IMR-90 (cell line): Measurements from ENCODE around the gene ARHGEF4.

Source experiments
- CHD1 ChIP-seq: IDR thresholded peaks from 2 replicates; pipeline ENCODE4 v1.6.1; 2012; ENCODE audit warnings: low read depth, low read length, improper control_type of control experiment
- MAFK ChIP-seq: IDR thresholded peaks from 2 replicates; pipeline ENCODE4 v1.6.1; 2012; ENCODE audit warnings: low read depth, low read length, improper control_type of control experiment
- RAD21 ChIP-seq: IDR thresholded peaks from 2 replicates; pipeline ENCODE4 v1.6.1; 2012; ENCODE audit warnings: low read length, improper control_type of control experiment
- RCOR1 ChIP-seq: IDR thresholded peaks from 2 replicates; pipeline ENCODE4 v1.6.1; 2012; ENCODE audit warnings: mild to moderate bottlenecking, low read length, improper control_type of control experiment; ENCODE audit not compliant: insufficient replicate concordance
- TF ChIP-seq, protein P1 (sequence below): conservative IDR thresholded peaks from 2 replicates; pipeline ENCODE4 v1.5.1; 2012; ENCODE audit warnings: mild to moderate bottlenecking, low read depth, low read length, improper control_type of control experiment
- TF ChIP-seq, protein P2 (sequence below): fragments of 150-350 bp; IDR thresholded peaks from 2 replicates; pipeline ENCODE4 v1.6.1; 2017; ENCODE audit warnings: mild to moderate bottlenecking, antibody characterized with exemption, low read length, low read depth

DNA sequence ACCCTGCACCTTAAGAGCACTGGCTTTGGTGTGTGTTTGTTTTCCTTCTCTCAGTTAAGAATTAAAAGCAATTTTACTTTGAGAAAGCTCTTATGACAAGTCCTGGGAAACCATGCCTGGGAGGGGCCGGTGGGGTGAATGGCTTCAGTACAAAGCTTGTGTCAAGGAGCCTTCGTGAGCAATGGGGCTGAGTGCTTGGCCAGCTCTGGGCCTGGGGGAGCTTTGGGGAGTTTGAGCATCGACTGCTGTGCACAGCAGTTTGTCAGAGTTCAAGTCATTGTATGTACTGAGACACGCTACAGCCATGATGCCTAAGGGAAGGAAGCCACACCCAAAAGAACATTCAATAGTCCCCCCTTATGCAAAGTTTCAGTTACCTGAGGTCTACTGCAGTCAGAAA is 75.8 kb downstream of the ARHGEF4 start:
- TF ChIP-seq RCOR1 = no peak
- TF ChIP-seq, protein P1, sequence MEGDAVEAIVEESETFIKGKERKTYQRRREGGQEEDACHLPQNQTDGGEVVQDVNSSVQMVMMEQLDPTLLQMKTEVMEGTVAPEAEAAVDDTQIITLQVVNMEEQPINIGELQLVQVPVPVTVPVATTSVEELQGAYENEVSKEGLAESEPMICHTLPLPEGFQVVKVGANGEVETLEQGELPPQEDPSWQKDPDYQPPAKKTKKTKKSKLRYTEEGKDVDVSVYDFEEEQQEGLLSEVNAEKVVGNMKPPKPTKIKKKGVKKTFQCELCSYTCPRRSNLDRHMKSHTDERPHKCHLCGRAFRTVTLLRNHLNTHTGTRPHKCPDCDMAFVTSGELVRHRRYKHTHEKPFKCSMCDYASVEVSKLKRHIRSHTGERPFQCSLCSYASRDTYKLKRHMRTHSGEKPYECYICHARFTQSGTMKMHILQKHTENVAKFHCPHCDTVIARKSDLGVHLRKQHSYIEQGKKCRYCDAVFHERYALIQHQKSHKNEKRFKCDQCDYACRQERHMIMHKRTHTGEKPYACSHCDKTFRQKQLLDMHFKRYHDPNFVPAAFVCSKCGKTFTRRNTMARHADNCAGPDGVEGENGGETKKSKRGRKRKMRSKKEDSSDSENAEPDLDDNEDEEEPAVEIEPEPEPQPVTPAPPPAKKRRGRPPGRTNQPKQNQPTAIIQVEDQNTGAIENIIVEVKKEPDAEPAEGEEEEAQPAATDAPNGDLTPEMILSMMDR = no peak
- no peak for TF ChIP-seq RAD21
- TF ChIP-seq, protein P2, sequence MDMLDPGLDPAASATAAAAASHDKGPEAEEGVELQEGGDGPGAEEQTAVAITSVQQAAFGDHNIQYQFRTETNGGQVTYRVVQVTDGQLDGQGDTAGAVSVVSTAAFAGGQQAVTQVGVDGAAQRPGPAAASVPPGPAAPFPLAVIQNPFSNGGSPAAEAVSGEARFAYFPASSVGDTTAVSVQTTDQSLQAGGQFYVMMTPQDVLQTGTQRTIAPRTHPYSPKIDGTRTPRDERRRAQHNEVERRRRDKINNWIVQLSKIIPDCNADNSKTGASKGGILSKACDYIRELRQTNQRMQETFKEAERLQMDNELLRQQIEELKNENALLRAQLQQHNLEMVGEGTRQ = no peak
- no peak for TF ChIP-seq CHD1
- no peak for TF ChIP-seq MAFK
